HepG2 (cell line): Measurements from ENCODE around the gene PDK2. TPM values are rescaled to one million over a fixed set of nuclear protein-coding genes. Genes with fewer than 3 reads are reported as not detected.
A peak's percentile ranks its signal among the peaks of the same experiment; 100 is the strongest.

Experiments used
- ATAC-seq: fragments of 200-7000 bp; cut with Tn5 transposase; 3 replicates; pipeline ENCODE4 v1.9.1; 2020; ENCODE audit warnings: mild to moderate bottlenecking, moderate library complexity
- BruUV-seq: library from RNA; stranded (reverse); fragments of 400-500 nt; replicated peaks from 2 replicates; lab custom pipeline; 2021; lab: Mats Ljungman, UMichigan
- CTCF ChIA-PET: fragments of 300-600 bp; formaldehyde crosslinking; extraction: SDS; loops from one replicate; lab custom pipeline; 2021; ENCODE audit warnings: low total read pairs, inconsistent platforms, low intra/inter-chr PET ratio; lab: Yijun Ruan, JAX
- POLR2A ChIA-PET: fragments of 350-600 bp; sonication (Branson Sonifier 250); formaldehyde crosslinking; loops from one replicate; lab custom pipeline; 2020; ENCODE audit warnings: antibody characterized with exemption, inconsistent platforms; lab: Yijun Ruan, JAX
- DNase-seq: peaks from one replicate; pipeline ENCODE4 v3.0.0-alpha.2; 2015; ENCODE audit warnings: low spot score
- FAIRE-seq: peaks from 3 replicates; lab custom pipeline; 2011; peaks lifted over from hg19 to GRCh38; lab: Jason Lieb, UNC
- H2AFZ ChIP-seq: one replicate; pipeline ENCODE4 v1.6.1; 2011; ENCODE audit warnings: low read length, inconsistent platforms
- H3K27ac ChIP-seq: fragments of 300-600 bp; 3 replicates; pipeline ENCODE4 v1.8.0; 2011; ENCODE audit warnings: mixed run types, mild to moderate bottlenecking, mixed read lengths, low read length, inconsistent platforms; ENCODE audit not compliant: insufficient read depth; ENCODE audit errors: extremely low read length
- H3K27me3 ChIP-seq, 2 experiments: fragments of 200-600 bp in 1 of 2; 2 replicates in 1 of 2; 3 replicates in 1 of 2; pipeline versions ENCODE4 v1.6.0 to v1.8.0; 2011; ENCODE audit warnings: low read length in 2 of 2, mild to moderate bottlenecking in 2 of 2, moderate library complexity in 2 of 2, inconsistent platforms in 1 of 2; ENCODE audit not compliant: insufficient read depth in 2 of 2, control insufficient read depth in 1 of 2
- H3K36me3 ChIP-seq, 2 experiments: fragments of 200-600 bp in 1 of 2; replicated peaks in 1 of 2; 2 replicates in 1 of 2; 3 replicates in 1 of 2; pipeline versions ENCODE4 v1.5.1 to v1.8.0; 2011; ENCODE audit warnings: low read length in 2 of 2, inconsistent platforms in 1 of 2; ENCODE audit not compliant: insufficient read depth in 2 of 2, control insufficient read depth in 1 of 2
- H3K4me1 ChIP-seq: 2 replicates; pipeline ENCODE4 v1.5.1; 2012; ENCODE audit warnings: low read length, inconsistent platforms; ENCODE audit not compliant: insufficient read depth
- H3K4me2 ChIP-seq: 2 replicates; pipeline ENCODE4 v1.6.0; 2011; ENCODE audit warnings: low read depth, low read length, inconsistent platforms
- H3K4me3 ChIP-seq, 3 experiments: fragments of 200-600 bp in 1 of 3; sonication (generic), shearing (Covaris generic) in 1 of 3; replicated peaks in 1 of 3; 2 replicates each; pipeline ENCODE4 v1.5.1; 2011 to 2016; ENCODE audit warnings: low read length in 3 of 3, inconsistent platforms in 2 of 3, low read depth in 2 of 3, mild to moderate bottlenecking in 2 of 3, control low read depth in 1 of 3, mixed read lengths in 1 of 3; ENCODE audit not compliant: insufficient read depth in 1 of 3
- H3K79me2 ChIP-seq: one replicate; pipeline ENCODE4 v1.6.1; 2011; ENCODE audit warnings: low read length, inconsistent platforms; ENCODE audit not compliant: insufficient read depth
- H3K9ac ChIP-seq: 2 replicates; pipeline ENCODE4 v1.6.0; 2011; ENCODE audit warnings: mild to moderate bottlenecking, low read depth, low read length, inconsistent platforms; ENCODE audit not compliant: insufficient read depth
- H3K9me3 ChIP-seq: 2 replicates; pipeline ENCODE4 v1.5.1; 2012; ENCODE audit warnings: mild to moderate bottlenecking, low read length
- H4K20me1 ChIP-seq: 2 replicates; pipeline ENCODE4 v1.6.0; 2011; ENCODE audit warnings: inconsistent platforms, mild to moderate bottlenecking, low read length, moderate library complexity; ENCODE audit not compliant: insufficient read depth
- ETV6 ChIP-seq: sonication (generic); formaldehyde crosslinking; conservative IDR thresholded peaks from 2 replicates; pipeline ENCODE4 v1.4.0; 2020; ENCODE audit warnings: missing genetic modification reagents
- GZF1 ChIP-seq: sonication (generic); formaldehyde crosslinking; IDR thresholded peaks from 2 replicates; pipeline ENCODE4 v1.5.1; 2020; ENCODE audit warnings: mild to moderate bottlenecking, missing genetic modification reagents
- HMG20A ChIP-seq: IDR thresholded peaks from 2 replicates; pipeline ENCODE4 v1.6.1; 2016; ENCODE audit warnings: borderline replicate concordance
- HNRNPL ChIP-seq: fragments of 200-400 bp; formaldehyde crosslinking; IDR thresholded peaks from 2 replicates; pipeline ENCODE4 v1.6.1; 2017; ENCODE audit warnings: mild to moderate bottlenecking, low read depth, low read length
- NFRKB ChIP-seq: fragments of 450-650 bp; IDR thresholded peaks from 2 replicates; pipeline ENCODE4 v1.6.1; 2017
- NR2F2 ChIP-seq: IDR thresholded peaks from 2 replicates; pipeline ENCODE4 v1.6.1; 2012; ENCODE audit warnings: low read depth, inconsistent platforms, borderline replicate concordance
- ZMAT3 ChIP-seq: sonication (generic); formaldehyde crosslinking; conservative IDR thresholded peaks from 2 replicates; pipeline ENCODE4 v1.7.0; 2021; ENCODE audit warnings: missing genetic modification reagents
- ZNF292 ChIP-seq: sonication (generic); formaldehyde crosslinking; IDR thresholded peaks from 2 replicates; pipeline ENCODE4 v1.8.1; 2022; ENCODE audit warnings: mild to moderate bottlenecking, low read depth, missing genetic modification reagents, borderline replicate concordance
- ZNF30 ChIP-seq: sonication (generic); formaldehyde crosslinking; IDR thresholded peaks from 2 replicates; pipeline ENCODE4 v1.5.0; 2020; ENCODE audit warnings: mild to moderate bottlenecking, missing genetic modification reagents
- ZNF335 ChIP-seq: sonication (generic); formaldehyde crosslinking; IDR thresholded peaks from 2 replicates; pipeline ENCODE4 v1.4.0; 2020; ENCODE audit warnings: missing genetic modification reagents
- ZNF563 ChIP-seq: sonication (generic); formaldehyde crosslinking; IDR thresholded peaks from 2 replicates; pipeline ENCODE4 v1.8.0; 2022; ENCODE audit warnings: mild to moderate bottlenecking, moderate library complexity, missing genetic modification reagents
- ZNF615 ChIP-seq: sonication (generic); formaldehyde crosslinking; IDR thresholded peaks from 2 replicates; pipeline ENCODE4 v1.5.0; 2020; ENCODE audit warnings: mild to moderate bottlenecking, missing genetic modification reagents, borderline replicate concordance
- ZNF776 ChIP-seq: sonication (generic); formaldehyde crosslinking; IDR thresholded peaks from 2 replicates; pipeline ENCODE4 v1.4.0; 2020; ENCODE audit warnings: mild to moderate bottlenecking, missing genetic modification reagents
- WGBS: methylation state at CpG from one replicate; pipeline ENCODE4 v1.1.6; 2017; ENCODE audit warnings: low lambda C conversion rate; 5-methylcytosine and 5-hydroxymethylcytosine counted together
- in situ Hi-C: cut with HindIII; loops from 2 replicates; pipeline ENCODE4 v1.10.0; 2017; ENCODE audit warnings: low pct_unique_long_range_greater_than_20kb; ENCODE audit not compliant: extremely low pct_ligation_motif_present
- intact Hi-C: fragments of 100-400 bp; cut with micrococcal nuclease; formaldehyde crosslinking; loops from one replicate; pipeline ENCODE4 v1.10.0; 2022; ENCODE audit not compliant: unreplicated experiment
- polyA plus RNA-seq, 8 experiments: library from polyadenylated mRNA; depleted of rRNA in 3 of 8; stranded (reverse) in 7 of 8; unstranded in 1 of 8; fragments of >200 nt; fragmentation: Illumina TruSeq in 4 of 8; extraction: Trizol in 4 of 8; gene quantifications; 2 replicates each; pipeline versions ENCODE4 v1.2.1 to v1.2.3, GENCODE V29; 2011 to 2016; ENCODE audit warnings: low read depth in 4 of 8, missing spikeins in 1 of 8, mixed read lengths in 1 of 8; ENCODE audit not compliant: insufficient read depth in 1 of 8
- total RNA-seq, 5 experiments: library from RNA; depleted of rRNA; stranded (reverse); fragments of >200 nt; fragmentation: Illumina TruSeq; extraction: Trizol; gene quantifications; 2 replicates each; pipeline ENCODE4 v1.2.3, GENCODE V29; 2016; ENCODE audit warnings: low read depth in 1 of 5
- TF ChIP-seq, protein P1 (sequence below): sonication (generic); formaldehyde crosslinking; IDR thresholded peaks from 2 replicates; pipeline ENCODE4 v1.8.1; 2022; ENCODE audit warnings: mild to moderate bottlenecking, missing genetic modification reagents
- TF ChIP-seq, protein P2 (sequence below): IDR thresholded peaks from 2 replicates; pipeline ENCODE4 v1.4.0; 2020; ENCODE audit warnings: mild to moderate bottlenecking, missing genetic modification reagents
- TF ChIP-seq, protein P3 (sequence below): sonication (generic); formaldehyde crosslinking; IDR thresholded peaks from 2 replicates; pipeline ENCODE4 v1.4.0; 2020; ENCODE audit warnings: missing genetic modification reagents
- TF ChIP-seq, protein P4 (sequence below): IDR thresholded peaks from 2 replicates; pipeline ENCODE4 v1.6.1; 2016; ENCODE audit warnings: control low read depth

PDK2 gene
- total and polyA plus RNA-seq, 2 of the 13 experiments (the other 11 are each of a cell fraction or from before 2014, with no cell fraction given), result 18.5 to 59.7 TPM

DNA sequence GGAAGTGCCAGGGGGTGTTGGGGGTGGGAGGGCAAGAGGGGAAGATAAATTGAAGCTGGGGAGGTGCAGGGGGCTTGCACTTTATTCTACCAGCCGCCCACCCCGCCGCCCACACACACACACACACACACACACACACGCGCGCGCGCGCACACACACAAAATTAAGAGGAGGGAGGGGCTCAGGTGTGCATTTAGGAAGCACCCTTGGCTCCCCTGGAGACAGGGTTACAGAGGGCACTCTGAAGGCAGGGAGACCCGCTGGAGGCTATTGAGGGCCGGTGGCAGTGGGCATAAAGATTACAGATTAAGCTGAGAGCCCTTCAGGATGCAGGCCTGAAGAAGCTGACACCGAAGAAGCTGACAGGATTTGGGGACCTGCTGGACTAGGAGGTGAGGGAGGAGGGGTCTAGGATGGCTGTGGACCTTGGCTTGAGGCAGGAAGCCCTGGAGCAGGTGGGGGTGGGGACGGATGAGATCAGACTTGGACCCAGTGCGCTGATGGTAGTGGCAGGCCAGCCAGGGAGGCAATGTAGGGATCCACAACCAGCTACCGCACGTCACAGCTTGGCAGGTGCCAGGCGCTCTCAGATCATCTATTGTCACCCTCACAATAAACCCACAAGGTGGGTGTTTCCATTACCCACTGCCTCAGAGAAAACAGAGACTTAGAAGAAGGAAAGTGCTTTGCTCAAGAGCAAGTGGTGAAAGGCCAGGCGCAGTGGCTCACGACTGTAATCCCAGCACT lies 35.6 kb downstream of the PDK2 start:
- in situ Hi-C loops, result no loop called here
- FAIRE-seq (peak; percentile 66), DNase-seq (peak; percentile 39), ATAC-seq (peak; percentile 25)
- WGBS, result 57% methylated on average over 19 of the region's 19 CpGs
- Histone ChIP-seq H3K79me2 (no peaks in the 10 kb centered on the region), H3K9me3 (no peaks in the 10 kb centered on the region), H3K4me3 (peak overlapping the region in 1 of 3 experiments; percentile 76; a peak in 1 of 6 replicates), H2AFZ (no peak overlapping the region), H4K20me1 (no peaks in the 10 kb centered on the region), H3K9ac (no peak overlapping the region), H3K27me3 (peaks cover 6 to 22% of the 10 kb centered on the region in 2 experiments), H3K36me3 (peaks cover 4 to 5% of the 10 kb centered on the region in 2 experiments; a peak in 1 of 5 replicates), H3K4me1 (peaks cover 53% of the 10 kb centered on the region), H3K27ac (no peak overlapping the region), H3K4me2 (peak overlapping the region; percentile 88)
- intact Hi-C loops, result no loop called here
- no TSS peak for BruUV-seq
- ChIA-PET CTCF (no interaction called here), POLR2A (interaction anchor here (1.0 to 1.1 kb wide), 2 partner anchors 11 to 19 kb away, joined by 3 read pairs; no protein-coding TSS in a partner anchor)
- TF ChIP-seq HMG20A, result no peak
- TF ChIP-seq NR2F2, result no peak
- TF ChIP-seq, protein P1, sequence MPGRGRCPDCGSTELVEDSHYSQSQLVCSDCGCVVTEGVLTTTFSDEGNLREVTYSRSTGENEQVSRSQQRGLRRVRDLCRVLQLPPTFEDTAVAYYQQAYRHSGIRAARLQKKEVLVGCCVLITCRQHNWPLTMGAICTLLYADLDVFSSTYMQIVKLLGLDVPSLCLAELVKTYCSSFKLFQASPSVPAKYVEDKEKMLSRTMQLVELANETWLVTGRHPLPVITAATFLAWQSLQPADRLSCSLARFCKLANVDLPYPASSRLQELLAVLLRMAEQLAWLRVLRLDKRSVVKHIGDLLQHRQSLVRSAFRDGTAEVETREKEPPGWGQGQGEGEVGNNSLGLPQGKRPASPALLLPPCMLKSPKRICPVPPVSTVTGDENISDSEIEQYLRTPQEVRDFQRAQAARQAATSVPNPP, result no peak
- TF ChIP-seq, protein P2, sequence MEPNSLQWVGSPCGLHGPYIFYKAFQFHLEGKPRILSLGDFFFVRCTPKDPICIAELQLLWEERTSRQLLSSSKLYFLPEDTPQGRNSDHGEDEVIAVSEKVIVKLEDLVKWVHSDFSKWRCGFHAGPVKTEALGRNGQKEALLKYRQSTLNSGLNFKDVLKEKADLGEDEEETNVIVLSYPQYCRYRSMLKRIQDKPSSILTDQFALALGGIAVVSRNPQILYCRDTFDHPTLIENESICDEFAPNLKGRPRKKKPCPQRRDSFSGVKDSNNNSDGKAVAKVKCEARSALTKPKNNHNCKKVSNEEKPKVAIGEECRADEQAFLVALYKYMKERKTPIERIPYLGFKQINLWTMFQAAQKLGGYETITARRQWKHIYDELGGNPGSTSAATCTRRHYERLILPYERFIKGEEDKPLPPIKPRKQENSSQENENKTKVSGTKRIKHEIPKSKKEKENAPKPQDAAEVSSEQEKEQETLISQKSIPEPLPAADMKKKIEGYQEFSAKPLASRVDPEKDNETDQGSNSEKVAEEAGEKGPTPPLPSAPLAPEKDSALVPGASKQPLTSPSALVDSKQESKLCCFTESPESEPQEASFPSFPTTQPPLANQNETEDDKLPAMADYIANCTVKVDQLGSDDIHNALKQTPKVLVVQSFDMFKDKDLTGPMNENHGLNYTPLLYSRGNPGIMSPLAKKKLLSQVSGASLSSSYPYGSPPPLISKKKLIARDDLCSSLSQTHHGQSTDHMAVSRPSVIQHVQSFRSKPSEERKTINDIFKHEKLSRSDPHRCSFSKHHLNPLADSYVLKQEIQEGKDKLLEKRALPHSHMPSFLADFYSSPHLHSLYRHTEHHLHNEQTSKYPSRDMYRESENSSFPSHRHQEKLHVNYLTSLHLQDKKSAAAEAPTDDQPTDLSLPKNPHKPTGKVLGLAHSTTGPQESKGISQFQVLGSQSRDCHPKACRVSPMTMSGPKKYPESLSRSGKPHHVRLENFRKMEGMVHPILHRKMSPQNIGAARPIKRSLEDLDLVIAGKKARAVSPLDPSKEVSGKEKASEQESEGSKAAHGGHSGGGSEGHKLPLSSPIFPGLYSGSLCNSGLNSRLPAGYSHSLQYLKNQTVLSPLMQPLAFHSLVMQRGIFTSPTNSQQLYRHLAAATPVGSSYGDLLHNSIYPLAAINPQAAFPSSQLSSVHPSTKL (CRISPR knock-in tag), result no peak
- no peak for TF ChIP-seq ZNF776 (CRISPR knock-in tag)
- TF ChIP-seq, protein P3, sequence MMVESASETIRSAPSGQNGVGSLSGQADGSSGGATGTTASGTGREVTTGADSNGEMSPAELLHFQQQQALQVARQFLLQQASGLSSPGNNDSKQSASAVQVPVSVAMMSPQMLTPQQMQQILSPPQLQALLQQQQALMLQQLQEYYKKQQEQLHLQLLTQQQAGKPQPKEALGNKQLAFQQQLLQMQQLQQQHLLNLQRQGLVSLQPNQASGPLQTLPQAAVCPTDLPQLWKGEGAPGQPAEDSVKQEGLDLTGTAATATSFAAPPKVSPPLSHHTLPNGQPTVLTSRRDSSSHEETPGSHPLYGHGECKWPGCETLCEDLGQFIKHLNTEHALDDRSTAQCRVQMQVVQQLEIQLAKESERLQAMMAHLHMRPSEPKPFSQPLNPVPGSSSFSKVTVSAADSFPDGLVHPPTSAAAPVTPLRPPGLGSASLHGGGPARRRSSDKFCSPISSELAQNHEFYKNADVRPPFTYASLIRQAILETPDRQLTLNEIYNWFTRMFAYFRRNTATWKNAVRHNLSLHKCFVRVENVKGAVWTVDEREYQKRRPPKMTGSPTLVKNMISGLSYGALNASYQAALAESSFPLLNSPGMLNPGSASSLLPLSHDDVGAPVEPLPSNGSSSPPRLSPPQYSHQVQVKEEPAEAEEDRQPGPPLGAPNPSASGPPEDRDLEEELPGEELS (CRISPR knock-in tag), result no peak
- no peak for TF ChIP-seq ETV6 (CRISPR knock-in tag)
- TF ChIP-seq NFRKB, result no peak
- TF ChIP-seq ZNF563 (CRISPR knock-in tag), result no peak
- TF ChIP-seq ZNF615 (CRISPR knock-in tag), result no peak
- TF ChIP-seq, protein P4, sequence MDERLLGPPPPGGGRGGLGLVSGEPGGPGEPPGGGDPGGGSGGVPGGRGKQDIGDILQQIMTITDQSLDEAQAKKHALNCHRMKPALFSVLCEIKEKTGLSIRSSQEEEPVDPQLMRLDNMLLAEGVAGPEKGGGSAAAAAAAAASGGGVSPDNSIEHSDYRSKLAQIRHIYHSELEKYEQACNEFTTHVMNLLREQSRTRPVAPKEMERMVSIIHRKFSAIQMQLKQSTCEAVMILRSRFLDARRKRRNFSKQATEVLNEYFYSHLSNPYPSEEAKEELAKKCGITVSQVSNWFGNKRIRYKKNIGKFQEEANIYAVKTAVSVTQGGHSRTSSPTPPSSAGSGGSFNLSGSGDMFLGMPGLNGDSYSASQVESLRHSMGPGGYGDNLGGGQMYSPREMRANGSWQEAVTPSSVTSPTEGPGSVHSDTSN (CRISPR knock-in tag), result no peak
- TF ChIP-seq ZMAT3 (CRISPR knock-in tag), result no peak
- TF ChIP-seq HNRNPL, result 0 out of 2 replicates have a peak, but pooled peaks have one; percentile 18
- no peak for TF ChIP-seq ZNF30 (CRISPR knock-in tag)
- no peak for TF ChIP-seq ZNF292 (CRISPR knock-in tag)
- TF ChIP-seq GZF1 (CRISPR knock-in tag), result no peak
- no peak for TF ChIP-seq ZNF335 (CRISPR knock-in tag)
